H9 (cell line): ENCODE results near the gene RAB26. TPM values are rescaled to one million over a fixed set of nuclear protein-coding genes. Genes with fewer than 3 reads are reported as not detected.
"Not testable (repeated sequence)": the region's sequence is repeated elsewhere in the genome, so short reads cannot be mapped to it uniquely, and the experiment has no call there.

Experiments
- DNase-seq: peaks from one replicate; pipeline ENCODE4 v3.0.0-alpha.2; 2017
- H2AFZ ChIP-seq: one replicate; pipeline ENCODE4 v1.6.1; 2013; ENCODE audit warnings: mild to moderate bottlenecking, low read length, control low read depth, moderate library complexity
- H2AK5ac ChIP-seq: 2 replicates; pipeline ENCODE4 v1.6.1; 2013; ENCODE audit warnings: low read length, control low read depth, mixed read lengths; ENCODE audit not compliant: insufficient read length
- H2BK120ac ChIP-seq: one replicate; pipeline ENCODE4 v1.6.1; 2013; ENCODE audit warnings: low read depth, mild to moderate bottlenecking, low read length, control low read depth, inconsistent platforms; ENCODE audit not compliant: poor library complexity, severe bottlenecking
- H2BK12ac ChIP-seq: 2 replicates; pipeline ENCODE4 v1.6.1; 2013; ENCODE audit warnings: low read length, control low read depth, mixed read lengths, low read depth; ENCODE audit not compliant: insufficient read length
- H2BK15ac ChIP-seq: 2 replicates; pipeline ENCODE4 v1.6.1; 2013; ENCODE audit warnings: low read depth, low read length, control low read depth
- H2BK20ac ChIP-seq: one replicate; pipeline ENCODE4 v1.6.1; 2013; ENCODE audit warnings: low read depth, mild to moderate bottlenecking, low read length, control low read depth, inconsistent platforms; ENCODE audit not compliant: poor library complexity, severe bottlenecking
- H2BK5ac ChIP-seq: 2 replicates; pipeline ENCODE4 v1.6.1; 2013; ENCODE audit warnings: low read length, control low read depth, mixed read lengths; ENCODE audit not compliant: insufficient read length
- H3K14ac ChIP-seq: 2 replicates; pipeline ENCODE4 v1.6.1; 2013; ENCODE audit warnings: low read length, control low read depth; ENCODE audit not compliant: insufficient read depth
- H3K18ac ChIP-seq: 2 replicates; pipeline ENCODE4 v1.6.1; 2013; ENCODE audit warnings: low read depth, mild to moderate bottlenecking, mixed read lengths, low read length, control low read depth; ENCODE audit not compliant: insufficient read length
- H3K23ac ChIP-seq: 2 replicates; pipeline ENCODE4 v1.6.1; 2013; ENCODE audit warnings: low read length, control low read depth, mixed read lengths, low read depth; ENCODE audit not compliant: insufficient read length
- H3K23me2 ChIP-seq: 2 replicates; pipeline ENCODE4 v1.6.1; 2013; ENCODE audit warnings: low read depth, mild to moderate bottlenecking, mixed read lengths, low read length, control low read depth; ENCODE audit not compliant: insufficient read length, poor library complexity, severe bottlenecking
- H3K27ac ChIP-seq: 2 replicates; pipeline ENCODE4 v1.5.1; 2013; ENCODE audit warnings: low read length, control low read depth, mixed read lengths, low read depth; ENCODE audit not compliant: insufficient read length
- H3K27me3 ChIP-seq: 2 replicates; pipeline ENCODE4 v1.6.1; 2013; ENCODE audit warnings: low read length, control low read depth, inconsistent platforms; ENCODE audit not compliant: insufficient read depth
- H3K4ac ChIP-seq: 2 replicates; pipeline ENCODE4 v1.6.1; 2013; ENCODE audit warnings: low read depth, mild to moderate bottlenecking, control low read depth, inconsistent platforms, low read length, moderate library complexity
- H3K4me1 ChIP-seq: 2 replicates; pipeline ENCODE4 v1.6.1; 2013; ENCODE audit warnings: low read length, control low read depth, inconsistent platforms; ENCODE audit not compliant: insufficient read depth
- H3K4me2 ChIP-seq: 2 replicates; pipeline ENCODE4 v1.6.1; 2013; ENCODE audit warnings: low read length, control low read depth, mixed read lengths; ENCODE audit not compliant: insufficient read length, insufficient read depth
- H3K56ac ChIP-seq: 2 replicates; pipeline ENCODE4 v1.6.1; 2013; ENCODE audit warnings: low read depth, mild to moderate bottlenecking, mixed read lengths, low read length, control low read depth; ENCODE audit not compliant: insufficient read length
- H3K79me1 ChIP-seq: 2 replicates; pipeline ENCODE4 v1.6.1; 2013; ENCODE audit warnings: low read depth, mild to moderate bottlenecking, moderate library complexity, low read length, control low read depth, inconsistent platforms; ENCODE audit not compliant: insufficient read depth, poor library complexity, severe bottlenecking
- H3K79me2 ChIP-seq: 2 replicates; pipeline ENCODE4 v1.6.1; 2013; ENCODE audit warnings: low read length, control low read depth, inconsistent platforms; ENCODE audit not compliant: insufficient read depth
- H3K9ac ChIP-seq: 2 replicates; pipeline ENCODE4 v1.6.1; 2013; ENCODE audit warnings: low read length, control low read depth, mixed read lengths; ENCODE audit not compliant: insufficient read length; ENCODE audit errors: extremely low read depth
- H3K9me3 ChIP-seq: one replicate; pipeline ENCODE4 v1.6.1; 2013; ENCODE audit warnings: low read depth, low read length, inconsistent platforms; ENCODE audit not compliant: control insufficient read depth
- H3T11ph ChIP-seq: one replicate; pipeline ENCODE4 v1.6.1; 2013; ENCODE audit warnings: mild to moderate bottlenecking, low read length, control low read depth, inconsistent platforms
- H4K20me1 ChIP-seq: one replicate; pipeline ENCODE4 v1.6.1; 2013; ENCODE audit not compliant: control insufficient read depth, insufficient read length, insufficient read depth
- H4K5ac ChIP-seq: 2 replicates; pipeline ENCODE4 v1.6.1; 2013; ENCODE audit warnings: low read depth, mild to moderate bottlenecking, mixed read lengths, low read length, control low read depth; ENCODE audit not compliant: insufficient read length
- H4K8ac ChIP-seq: replicated peaks from 2 replicates; pipeline ENCODE4 v1.6.1; 2013; ENCODE audit warnings: low read length, control low read depth, mixed read lengths, low read depth; ENCODE audit not compliant: insufficient read length
- H4K91ac ChIP-seq: 2 replicates; pipeline ENCODE4 v1.6.1; 2013; ENCODE audit warnings: low read depth, mild to moderate bottlenecking, moderate library complexity, mixed read lengths, low read length, control low read depth; ENCODE audit not compliant: insufficient read length
- H3K27ac Mint-ChIP-seq, 3 experiments: 2 replicates in 2 of 3; 3 replicates in 1 of 3; pipeline ENCODE4 v1.8.0; 2020 to 2021; ENCODE audit warnings: mixed read lengths in 3 of 3, mild to moderate bottlenecking in 1 of 3, moderate library complexity in 1 of 3
- H3K27me3 Mint-ChIP-seq: 2 replicates; pipeline ENCODE4 v1.8.0; 2021; ENCODE audit warnings: low read depth, mild to moderate bottlenecking, moderate library complexity, mixed read lengths
- H3K36me3 Mint-ChIP-seq, 3 experiments: 2 replicates in 2 of 3; 3 replicates in 1 of 3; pipeline ENCODE4 v1.8.0; 2020 to 2021; ENCODE audit warnings: low read depth in 3 of 3, mixed read lengths in 3 of 3; ENCODE audit not compliant: insufficient read depth in 1 of 3
- H3K4me1 Mint-ChIP-seq, 2 experiments: 2 replicates each; pipeline ENCODE4 v1.8.0; 2020; ENCODE audit warnings: mixed read lengths in 2 of 2
- H3K4me3 Mint-ChIP-seq, 2 experiments: 2 replicates in 1 of 2; 3 replicates in 1 of 2; pipeline ENCODE4 v1.8.0; 2020 to 2021; ENCODE audit warnings: mild to moderate bottlenecking in 2 of 2, mixed read lengths in 2 of 2, moderate library complexity in 1 of 2
- H3K9me3 Mint-ChIP-seq, 2 experiments: 2 replicates in 1 of 2; 3 replicates in 1 of 2; pipeline ENCODE4 v1.8.0; 2020; ENCODE audit warnings: mild to moderate bottlenecking in 2 of 2, mixed read lengths in 2 of 2, moderate library complexity in 1 of 2
- WGBS: extraction: QIAGEN DNeasy Blood & Tissue Kit; methylation state at CpG from one replicate; pipeline ENCODE4 v1.1.7; 2013; ENCODE audit warnings: missing lambda C conversion rate, low lambda C conversion rate, mixed read lengths; ENCODE audit not compliant: insufficient read length; ENCODE audit errors: extremely low coverage; 5-methylcytosine and 5-hydroxymethylcytosine counted together
- total RNA-seq: library from RNA; stranded (reverse); gene quantifications from 2 replicates; pipeline ENCODE4 v1.2.1, GENCODE V29; 2021

The RAB26 gene
- total RNA-seq, 1 experiment from 2014 or later, result 2.4 TPM

DNA sequence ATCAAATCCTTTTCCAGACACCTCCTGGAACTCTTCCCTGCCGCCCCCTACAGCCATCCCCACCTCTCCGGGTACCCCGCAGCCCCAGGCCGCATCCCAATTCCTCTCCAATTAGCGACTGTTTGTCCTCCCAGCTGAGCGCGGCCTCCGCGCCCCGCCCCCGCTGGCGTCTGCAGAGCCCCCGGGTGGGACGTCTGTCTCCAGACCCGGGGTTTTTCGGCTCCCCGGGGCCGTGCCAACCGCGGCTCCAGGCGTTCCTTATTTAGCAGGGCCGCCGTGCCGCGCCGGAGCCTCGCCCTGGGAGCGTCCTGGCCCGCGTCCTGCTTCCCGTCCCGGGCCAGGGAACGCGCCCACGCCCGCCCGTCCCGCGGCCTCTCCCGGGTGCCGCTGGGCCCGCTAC, 13.4 kb upstream of the RAB26 start:
- not testable (repeated sequence) for H4K91ac ChIP-seq, H2AFZ ChIP-seq, H3K18ac ChIP-seq, H3K9ac ChIP-seq, H3K27ac ChIP-seq, H3K23me2 ChIP-seq, H2BK20ac ChIP-seq, H3K9me3 ChIP-seq, H4K20me1 ChIP-seq, H3K36me3 Mint-ChIP-seq, H3K79me1 ChIP-seq, H2BK15ac ChIP-seq, H3T11ph ChIP-seq, H3K4ac ChIP-seq, H2BK120ac ChIP-seq, H3K56ac ChIP-seq, H2BK5ac ChIP-seq, H3K9me3 Mint-ChIP-seq, H3K27ac Mint-ChIP-seq, H4K5ac ChIP-seq, H4K8ac ChIP-seq, H2BK12ac ChIP-seq, H3K79me2 ChIP-seq, H3K14ac ChIP-seq, H2AK5ac ChIP-seq, H3K4me1 ChIP-seq, DNase-seq, H3K27me3 ChIP-seq, H3K4me1 Mint-ChIP-seq, H3K4me2 ChIP-seq, H3K23ac ChIP-seq
- Mint-ChIP-seq H3K4me3 (peak overlapping the region; percentile 71 to 89), H3K27me3 (peaks cover 14% of the 10 kb centered on the region)
- WGBS, result no CpG with 5 or more reads among the region's 42 CpGs

DNA sequence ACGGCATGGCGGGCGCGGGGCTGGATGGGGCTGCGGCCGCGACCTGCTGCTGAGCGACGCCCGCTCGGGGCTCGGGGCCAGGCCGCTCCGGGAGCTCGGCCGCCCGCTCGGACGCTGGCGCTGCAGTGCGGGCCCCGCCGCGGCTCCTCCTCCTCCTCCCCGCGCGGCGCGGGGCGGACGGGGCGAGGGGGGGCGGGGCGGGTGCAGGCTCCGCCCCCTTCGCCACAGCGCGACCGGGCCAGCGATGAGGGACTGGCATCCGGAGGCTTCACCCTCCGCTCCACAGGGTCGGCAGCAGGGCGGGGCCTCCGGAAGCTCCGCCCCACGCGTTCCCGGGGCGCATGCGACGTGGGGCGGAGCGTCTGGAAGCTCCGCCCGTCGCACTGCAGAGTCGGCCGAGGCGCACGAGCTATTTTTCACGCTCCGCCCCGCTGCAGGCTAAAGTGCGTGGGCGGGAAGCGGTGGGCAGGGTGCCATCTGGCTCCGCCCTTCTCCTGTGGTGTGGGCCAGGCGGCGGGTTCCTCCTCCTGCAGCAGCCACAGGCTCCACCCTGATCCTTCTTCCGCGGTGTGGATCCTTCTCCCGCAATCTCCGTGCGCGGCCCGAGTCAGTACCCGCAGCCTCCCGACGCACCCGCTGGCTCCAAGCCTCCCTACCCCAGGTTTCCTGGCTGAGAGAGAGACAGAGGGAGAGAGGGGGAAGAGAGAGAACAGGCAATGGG, 12.5 kb upstream of the RAB26 start, which contains the start of gene PKD1:
Gene PKD1 (minus strand): TSS at position 129 of the 721 bp plus-strand sequence. CDS start 209 bp downstream, outside the sequence.
- H3K56ac ChIP-seq, H4K20me1 ChIP-seq, H3T11ph ChIP-seq, H3K27me3 ChIP-seq, H3K23me2 ChIP-seq, H4K8ac ChIP-seq, H2AFZ ChIP-seq, H4K91ac ChIP-seq, H3K79me1 ChIP-seq, H3K9ac ChIP-seq, H3K79me2 ChIP-seq, H2BK5ac ChIP-seq, H2BK15ac ChIP-seq, H3K27ac ChIP-seq, H2BK120ac ChIP-seq, H3K4ac ChIP-seq, H3K9me3 ChIP-seq, H2BK20ac ChIP-seq, H3K36me3 Mint-ChIP-seq, H3K4me1 Mint-ChIP-seq, H2AK5ac ChIP-seq, H3K9me3 Mint-ChIP-seq, H3K23ac ChIP-seq, H2BK12ac ChIP-seq, H3K14ac ChIP-seq, H3K4me1 ChIP-seq, H4K5ac ChIP-seq, H3K18ac ChIP-seq: not testable (repeated sequence)
- peak; percentile 88 for DNase-seq
- no CpG with 5 or more reads among the region's 81 CpGs for WGBS
- H3K4me2 ChIP-seq, result peak within 1 kb of the TSS; percentile 2
- peaks cover 17% of the 10 kb centered on the region for H3K27me3 Mint-ChIP-seq
- H3K4me3 Mint-ChIP-seq, result peak within 1 kb of the TSS; percentile 79 to 97
- peak within 1 kb of the TSS in 2 of 3 experiments; percentile 94 to 95; a peak in 4 of 7 replicates for H3K27ac Mint-ChIP-seq
